Hippocampal formation (tissue), 2 donors: ENCODE results near the gene TTLL9.

ENCODE experiments used
- DNase-seq, 2 donors: peaks; one replicate each; lab custom pipeline; 2025; lab: John Stamatoyannopoulos, UW

Gene TTLL9

GRCh38 chr20:31977080-31977479 lies 106.6 kb downstream of the TTLL9 start:
- no peak for DNase-seq

GRCh38 chr20:31979713-31980426 lies 109.4 kb downstream of the TTLL9 start:
- DNase-seq = no peak

GRCh38 chr20:31981784-31982183 lies 111.3 kb downstream of the TTLL9 start:
- DNase-seq = no peak

- no peak for DNase-seq
Observed at GRCh38 chr20:31984981-31985471, 114.6 kb downstream of the TTLL9 start.

- no peak for DNase-seq
Observed at GRCh38 chr20:31987744-31988143, 117.3 kb downstream of the TTLL9 start.

GRCh38 chr20:31988430-31989015 lies 118.1 kb downstream of the TTLL9 start:
- DNase-seq = no peak

- no peak for DNase-seq
Observed at GRCh38 chr20:31989030-31989645, 118.7 kb downstream of the TTLL9 start.

- DNase-seq = no peak
Observed at GRCh38 chr20:31990641-31991338, 120.4 kb downstream of the TTLL9 start.

GRCh38 chr20:31991339-31991705 lies 120.9 kb downstream of the TTLL9 start:
- DNase-seq = no peak

GRCh38 chr20:31992086-31992485 lies 121.7 kb downstream of the TTLL9 start:
- no peak for DNase-seq
